Fibroblast of the aortic adventitia (primary cell): ENCODE results near the gene CHMP4B. TPM values are rescaled to one million over a fixed set of nuclear protein-coding genes. Genes with fewer than 3 reads are reported as not detected.

Experiments used
- DNase-seq: peaks from one replicate; pipeline ENCODE4 v3.0.0-alpha.2; 2010; ENCODE audit warnings: low read depth
- H3K4me3 ChIP-seq: 2 replicates; pipeline ENCODE4 v1.5.1; 2011; ENCODE audit warnings: low read depth, mild to moderate bottlenecking, control low read depth, low read length, moderate library complexity
- total RNA-seq: library from RNA; depleted of rRNA; stranded (reverse); fragments of >200 nt; gene quantifications from 2 replicates; pipeline ENCODE4 v1.2.3, GENCODE V29; 2012; ENCODE audit warnings: low replicate concordance
- TF ChIP-seq, protein P1 (sequence below): IDR thresholded peaks from 2 replicates; pipeline ENCODE4 v1.5.1; 2011; ENCODE audit warnings: mild to moderate bottlenecking, low read length, control low read depth, inconsistent platforms; ENCODE audit not compliant: insufficient read depth

The CHMP4B gene
- total RNA-seq, 1 donor = 54.8 TPM

DNA sequence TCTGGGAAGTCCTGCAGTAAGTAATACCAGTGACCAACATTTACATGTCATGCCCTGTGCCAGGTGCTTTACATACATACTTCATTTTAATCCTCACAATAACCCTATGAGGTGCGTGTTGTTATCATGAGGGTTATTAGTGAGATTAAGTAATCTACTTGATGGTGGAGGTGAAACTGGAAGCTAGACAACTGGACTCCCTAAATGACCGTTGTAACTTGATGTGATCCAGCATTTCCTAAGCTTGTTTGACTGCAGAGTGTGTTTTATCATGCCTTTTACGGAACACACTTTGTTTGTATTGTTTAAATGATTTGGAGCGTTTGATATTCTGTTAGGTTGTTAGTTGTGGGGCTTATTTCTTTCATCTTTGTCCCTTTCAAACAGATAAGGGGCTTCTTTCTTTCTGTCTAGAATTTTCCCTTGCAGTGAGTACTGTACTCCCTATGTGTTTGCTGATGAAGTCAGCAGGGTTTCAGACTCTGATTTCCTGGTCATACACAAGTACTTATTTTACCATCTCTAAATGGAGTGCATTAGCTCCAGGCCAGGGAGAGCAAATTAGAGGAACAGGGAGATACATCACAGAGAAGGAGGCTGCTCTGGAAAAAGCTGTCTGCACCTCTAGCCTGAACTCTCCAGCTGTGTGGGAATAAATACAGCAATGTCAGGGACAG lies 29.7 kb downstream of the CHMP4B start:
- TF ChIP-seq, protein P1, sequence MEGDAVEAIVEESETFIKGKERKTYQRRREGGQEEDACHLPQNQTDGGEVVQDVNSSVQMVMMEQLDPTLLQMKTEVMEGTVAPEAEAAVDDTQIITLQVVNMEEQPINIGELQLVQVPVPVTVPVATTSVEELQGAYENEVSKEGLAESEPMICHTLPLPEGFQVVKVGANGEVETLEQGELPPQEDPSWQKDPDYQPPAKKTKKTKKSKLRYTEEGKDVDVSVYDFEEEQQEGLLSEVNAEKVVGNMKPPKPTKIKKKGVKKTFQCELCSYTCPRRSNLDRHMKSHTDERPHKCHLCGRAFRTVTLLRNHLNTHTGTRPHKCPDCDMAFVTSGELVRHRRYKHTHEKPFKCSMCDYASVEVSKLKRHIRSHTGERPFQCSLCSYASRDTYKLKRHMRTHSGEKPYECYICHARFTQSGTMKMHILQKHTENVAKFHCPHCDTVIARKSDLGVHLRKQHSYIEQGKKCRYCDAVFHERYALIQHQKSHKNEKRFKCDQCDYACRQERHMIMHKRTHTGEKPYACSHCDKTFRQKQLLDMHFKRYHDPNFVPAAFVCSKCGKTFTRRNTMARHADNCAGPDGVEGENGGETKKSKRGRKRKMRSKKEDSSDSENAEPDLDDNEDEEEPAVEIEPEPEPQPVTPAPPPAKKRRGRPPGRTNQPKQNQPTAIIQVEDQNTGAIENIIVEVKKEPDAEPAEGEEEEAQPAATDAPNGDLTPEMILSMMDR = no peak
- DNase-seq = no peak
- H3K4me3 ChIP-seq = no peak overlapping the region

DNA sequence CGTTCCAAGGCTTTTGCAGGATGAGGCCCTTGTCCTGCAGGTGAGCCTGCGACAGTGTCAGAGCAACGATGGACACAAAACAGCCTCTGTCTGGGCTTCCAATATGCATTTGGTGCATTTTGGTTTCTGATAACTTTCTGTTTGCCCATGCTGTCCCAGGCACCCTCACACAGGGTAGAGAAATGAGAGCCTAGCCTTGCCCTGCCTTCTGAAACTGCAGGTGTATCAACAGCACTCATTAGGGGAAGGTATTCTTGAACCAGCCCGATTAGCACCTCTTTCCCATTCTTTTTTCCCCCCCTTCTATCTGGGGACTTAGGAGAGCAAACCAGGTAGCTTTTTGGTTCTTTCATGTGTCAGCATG lies 30.3 kb downstream of the CHMP4B start:
- TF ChIP-seq, protein P1 = no peak
- no peak for DNase-seq
- no peak overlapping the region for H3K4me3 ChIP-seq

DNA sequence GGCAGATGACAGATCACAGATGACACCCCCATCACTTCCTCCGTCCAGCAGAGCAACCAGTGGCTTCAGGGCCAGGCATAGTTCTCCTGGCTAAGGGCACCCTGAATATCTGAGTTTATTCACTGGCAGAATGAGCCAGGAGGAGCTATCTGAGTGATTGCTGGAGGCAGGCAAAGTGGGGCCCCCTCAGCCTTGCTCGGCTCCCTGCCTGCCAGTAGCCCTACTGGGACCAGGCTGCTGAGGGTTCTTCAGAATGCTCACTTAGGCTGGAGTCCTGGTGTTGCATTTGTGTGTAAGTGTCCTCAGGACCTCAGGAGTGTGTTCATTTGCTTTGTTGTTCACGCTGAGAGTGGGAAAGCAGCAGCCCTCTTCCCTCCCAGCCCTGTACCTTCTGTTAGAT lies 31.2 kb downstream of the CHMP4B start:
- TF ChIP-seq, protein P1 = no peak
- DNase-seq = no peak
- H3K4me3 ChIP-seq = no peak overlapping the region

DNA sequence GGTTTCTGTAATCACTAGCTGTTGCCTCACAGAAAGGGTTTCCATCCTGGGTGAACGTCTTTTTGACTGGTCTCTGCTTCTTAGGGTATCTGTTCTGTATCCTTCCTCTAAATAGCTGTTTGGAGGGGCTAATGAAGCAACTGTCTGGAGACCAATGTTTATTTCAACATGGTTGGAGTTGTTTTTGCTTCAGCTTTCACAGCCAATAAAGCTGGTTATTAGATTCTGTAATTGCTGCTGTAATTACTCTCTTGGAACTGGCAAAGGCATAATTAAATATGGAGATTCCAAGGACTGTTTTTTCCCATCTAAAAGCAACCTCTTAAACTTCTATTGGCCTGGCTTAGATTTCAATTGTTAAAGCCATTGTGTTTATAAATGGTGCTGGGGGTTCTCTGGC lies 31.9 kb downstream of the CHMP4B start:
- DNase-seq = no peak

DNA sequence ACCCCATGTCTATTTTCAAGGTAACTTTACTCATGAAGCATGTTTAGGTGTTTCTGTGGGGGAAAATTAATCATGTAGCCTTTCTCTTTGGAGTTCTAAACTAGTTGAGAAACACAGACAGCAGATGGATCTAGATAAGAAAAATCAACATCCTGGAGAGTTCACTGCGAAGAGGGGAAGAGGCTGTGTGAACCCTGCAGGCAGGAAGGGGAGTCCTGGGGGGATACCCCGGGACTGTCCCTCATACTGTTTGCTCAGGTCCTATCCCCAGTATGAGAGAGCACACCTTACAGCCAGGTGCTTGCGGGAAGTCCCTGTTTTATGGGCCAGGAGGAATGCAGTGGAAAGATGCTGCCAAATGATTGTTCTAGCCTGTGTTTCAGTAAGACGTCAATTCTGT lies 32.7 kb downstream of the CHMP4B start:
- H3K4me3 ChIP-seq = no peak overlapping the region
- TF ChIP-seq, protein P1 = no peak
- no peak for DNase-seq

More for the DNA sequence above, 31.9 kb downstream of the CHMP4B start:
- H3K4me3 ChIP-seq = no peak overlapping the region
- TF ChIP-seq, protein P1 = no peak

DNA sequence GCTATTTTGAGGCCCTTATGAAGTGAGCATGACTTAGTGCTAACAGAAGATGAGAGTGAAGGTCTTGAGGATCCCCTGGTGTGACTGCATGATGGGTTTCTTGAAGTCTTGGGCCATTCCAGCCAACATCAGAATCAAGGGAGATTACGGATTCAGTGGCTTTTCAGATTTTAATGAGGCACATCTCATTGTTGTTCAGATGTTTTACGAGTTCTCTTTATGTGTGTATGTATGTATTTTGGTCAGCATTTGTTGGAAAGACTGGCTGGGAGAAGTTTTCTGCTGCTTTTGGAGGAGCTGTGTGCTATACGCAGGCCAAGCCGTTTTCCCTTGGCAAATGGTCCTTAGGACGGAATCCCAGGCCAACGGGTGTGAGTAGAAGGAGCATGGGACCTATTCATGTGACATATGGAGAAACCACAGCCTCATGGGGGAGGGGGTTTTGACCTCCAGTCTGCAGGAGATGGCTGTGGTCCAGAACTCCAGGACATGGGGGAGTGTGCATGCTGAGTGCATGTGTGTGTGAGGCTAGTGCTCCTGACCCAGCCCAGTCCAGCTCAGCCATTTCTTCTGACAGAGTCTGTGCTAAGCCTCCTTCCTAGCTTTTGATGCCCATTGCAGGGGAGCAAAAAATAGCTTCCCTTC lies 35.3 kb downstream of the CHMP4B start:
- peak; percentile 77 for DNase-seq
- TF ChIP-seq, protein P1 = no peak

DNA sequence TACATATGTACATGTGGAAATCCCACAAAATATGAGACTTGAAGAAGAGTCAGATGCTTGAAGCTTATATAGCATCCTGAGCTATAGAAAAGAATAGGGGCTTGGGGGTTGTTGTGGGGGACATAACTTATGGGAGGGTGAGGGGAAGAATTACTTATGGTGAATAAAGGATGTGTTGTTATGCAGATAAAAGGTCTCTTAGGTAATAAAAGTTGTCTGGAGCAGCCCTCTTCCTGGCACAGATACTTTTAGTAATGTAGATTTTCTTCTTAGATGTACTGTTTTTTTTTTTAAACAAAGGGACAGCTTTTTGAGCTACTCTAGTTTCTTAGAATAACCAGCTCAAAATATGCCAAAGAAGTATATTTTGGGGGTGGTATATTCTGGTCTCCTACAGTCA lies 35.9 kb downstream of the CHMP4B start:
- no peak overlapping the region for H3K4me3 ChIP-seq
- no peak for DNase-seq
- TF ChIP-seq, protein P1 = no peak

More for the DNA sequence above, 35.3 kb downstream of the CHMP4B start:
- no peak overlapping the region for H3K4me3 ChIP-seq
